GM21723 (cell line): Measurements from ENCODE around the gene ANKS1B.
"Not testable (repeated sequence)": the region's sequence is repeated elsewhere in the genome, so short reads cannot be mapped to it uniquely, and the experiment has no call there.

ENCODE experiments used
- ATAC-seq: cut with Tn5 transposase; IDR thresholded peaks from one replicate; pipeline ENCODE4 v1.9.1; 2021; ENCODE audit warnings: mild to moderate bottlenecking, moderate library complexity; ENCODE audit not compliant: unreplicated experiment

Gene ANKS1B

DNA sequence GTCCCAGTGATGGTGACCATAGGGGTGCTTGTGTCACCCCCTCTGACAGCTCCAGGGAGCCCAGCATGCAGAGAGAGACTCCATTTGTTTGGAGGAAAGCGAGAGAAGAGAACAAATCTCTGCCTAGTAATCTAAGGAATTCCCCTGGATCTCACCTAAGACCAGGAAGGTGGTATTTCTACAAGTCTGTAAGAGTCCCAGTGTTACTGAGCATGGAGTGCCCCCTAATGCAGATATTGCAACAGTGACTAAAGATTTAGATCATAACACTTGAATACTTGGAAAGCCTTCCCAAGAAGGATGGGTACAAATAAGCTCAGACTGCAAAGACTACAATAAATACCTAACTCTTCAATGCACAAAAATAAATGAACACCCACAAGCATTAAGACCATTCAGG, 697.6 kb downstream of the ANKS1B start:
- no peak for ATAC-seq

DNA sequence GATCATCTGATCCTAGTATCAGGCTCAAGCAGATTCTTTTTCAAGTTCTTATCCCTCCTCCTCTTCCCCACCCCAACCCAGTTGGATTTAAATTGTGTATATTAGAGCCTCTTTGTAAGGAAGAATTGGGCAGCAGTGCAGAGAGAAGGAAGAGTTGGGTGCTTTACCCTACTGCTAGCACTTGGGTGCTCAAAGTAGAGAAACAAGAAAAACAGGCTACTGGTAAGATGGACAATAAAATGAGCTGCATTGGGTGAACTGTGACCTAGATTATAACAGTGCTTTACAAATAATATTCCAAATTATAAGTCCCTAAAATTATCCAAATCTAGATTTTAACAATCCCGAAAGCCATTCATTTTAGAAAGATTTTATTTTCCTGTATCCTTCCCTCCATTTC, 700.6 kb downstream of the ANKS1B start:
- ATAC-seq, result no peak

DNA sequence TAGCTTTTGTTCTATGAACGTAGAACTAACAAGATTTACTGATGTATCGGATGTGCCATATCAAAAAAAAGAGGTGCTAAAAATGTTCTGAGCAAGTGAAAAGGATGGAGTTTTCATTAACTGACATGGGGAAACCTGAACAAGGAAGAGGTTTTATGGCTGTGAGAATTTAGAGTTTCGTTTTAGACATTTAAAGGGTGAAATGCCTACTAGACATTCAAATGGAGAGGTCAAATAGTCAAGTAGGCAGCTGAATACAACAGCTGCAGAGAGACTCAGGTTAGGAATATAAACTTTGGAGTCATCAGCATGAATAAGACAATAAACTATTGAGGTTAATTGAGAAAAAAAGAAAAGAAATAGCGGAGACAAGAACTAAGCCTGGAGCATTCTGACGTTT, 702.1 kb downstream of the ANKS1B start:
- ATAC-seq, result no peak

DNA sequence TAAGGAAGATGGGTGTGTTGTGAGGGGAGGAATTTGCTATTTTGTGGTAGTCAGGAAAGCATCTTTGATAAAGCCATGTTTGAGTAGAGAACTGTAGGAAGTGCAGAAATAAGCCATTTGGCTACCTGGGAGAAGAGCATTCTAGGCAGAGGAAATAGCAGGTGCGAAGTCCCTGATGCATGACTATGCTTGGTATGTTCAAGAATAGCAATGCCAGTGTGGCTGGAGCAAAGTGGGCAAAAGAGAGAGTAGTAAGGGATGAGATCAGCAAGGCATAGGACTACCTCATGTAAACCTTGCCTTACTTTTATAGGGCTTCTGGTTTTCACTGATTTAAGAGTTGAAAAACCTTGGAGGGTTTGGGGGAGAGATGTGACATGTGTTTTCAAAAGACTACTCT, 702.6 kb downstream of the ANKS1B start:
- no peak for ATAC-seq

DNA sequence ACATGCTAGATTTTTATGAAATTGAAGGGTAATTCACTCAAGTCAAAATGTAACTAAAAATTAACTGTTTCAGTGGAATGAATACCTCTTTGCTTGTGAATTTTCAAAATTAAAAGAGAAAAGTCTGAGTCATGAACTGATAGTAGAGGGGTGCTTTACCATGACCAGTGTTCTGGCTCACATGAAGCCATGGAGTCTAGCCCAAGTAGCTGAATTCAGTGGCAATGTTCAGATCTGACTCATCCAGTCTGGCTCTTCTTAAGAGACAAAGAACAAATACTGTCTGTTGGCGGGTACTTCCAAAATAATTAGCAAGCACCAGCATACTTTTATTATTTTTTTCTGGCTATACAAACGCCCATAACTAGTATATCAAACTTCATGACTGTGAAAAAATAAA, 703.5 kb downstream of the ANKS1B start:
- ATAC-seq, result no peak

DNA sequence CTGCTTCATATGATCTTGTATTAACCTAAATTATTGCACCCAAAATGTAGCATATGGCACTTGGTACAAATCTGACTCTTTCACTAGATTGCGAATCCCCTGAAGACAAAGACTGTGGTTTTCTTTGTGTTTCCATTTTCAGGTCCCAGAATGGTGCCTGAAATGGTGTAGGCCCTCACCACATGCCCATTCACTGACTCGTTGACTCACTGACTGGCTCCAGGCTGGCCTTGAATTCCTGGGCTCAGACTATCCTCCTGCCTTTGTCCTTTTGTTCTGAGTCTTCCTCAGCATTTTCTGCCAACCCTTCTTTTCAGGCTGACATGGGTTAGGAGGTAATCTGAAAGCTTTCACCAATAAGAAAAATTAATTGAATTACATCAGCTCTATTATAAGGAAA, 705.8 kb downstream of the ANKS1B start:
- ATAC-seq, result no peak

DNA sequence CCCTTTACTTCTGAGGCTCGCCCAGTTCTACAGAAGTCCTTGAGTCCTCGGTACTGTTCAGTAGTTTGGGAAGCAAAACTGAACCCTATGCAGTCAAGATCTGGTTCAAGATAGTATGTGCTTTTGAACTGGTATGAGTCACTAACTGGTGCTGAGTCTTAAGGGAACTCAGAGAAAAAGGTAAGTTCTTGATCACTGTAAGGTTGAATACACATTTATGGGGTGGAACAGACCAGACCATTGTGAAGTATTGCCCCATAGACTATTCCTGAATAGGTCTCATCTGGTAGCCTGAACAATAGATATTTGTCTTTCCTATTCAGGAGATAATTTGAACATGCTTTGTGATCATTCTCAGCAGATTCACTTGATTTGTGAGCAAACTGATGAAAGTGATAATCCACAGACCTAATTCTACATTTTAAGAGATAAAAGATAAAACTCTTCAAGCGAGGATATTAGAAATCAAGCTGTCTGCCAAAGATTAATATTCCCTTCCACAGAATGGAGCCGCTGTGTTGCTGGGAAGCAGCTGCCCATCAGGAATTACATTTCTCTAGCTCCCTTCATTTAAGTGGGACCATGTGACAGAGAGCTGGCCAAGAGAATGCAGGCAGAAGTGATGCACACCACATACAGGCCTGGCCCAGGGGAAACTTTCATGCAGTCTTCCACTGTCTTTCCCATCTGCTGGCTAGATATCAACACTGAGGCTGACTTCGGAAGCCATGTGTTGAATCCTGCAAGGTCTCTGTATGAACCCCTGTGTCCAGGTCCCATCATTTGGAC, 707.0 kb downstream of the ANKS1B start:
- ATAC-seq, result no peak

DNA sequence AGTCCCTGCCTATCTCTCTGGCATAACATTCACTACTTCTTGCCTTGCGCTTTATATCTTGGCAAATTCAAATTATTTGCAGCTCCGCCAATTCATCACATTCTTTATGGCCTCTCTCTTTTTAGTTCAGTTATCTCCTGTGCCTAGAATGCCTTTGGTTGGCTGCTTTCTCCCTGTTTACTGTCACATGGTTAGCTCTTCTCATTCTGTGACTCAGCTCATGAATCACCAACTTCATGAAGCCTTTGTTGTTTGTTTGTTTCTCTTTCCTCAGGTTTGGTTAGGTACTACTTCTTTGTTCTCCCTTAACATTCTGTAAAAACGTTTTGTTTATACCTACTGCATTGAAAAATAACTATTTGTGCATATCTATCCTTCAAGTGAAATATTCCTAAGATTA, 713.7 kb downstream of the ANKS1B start:
- no peak for ATAC-seq

DNA sequence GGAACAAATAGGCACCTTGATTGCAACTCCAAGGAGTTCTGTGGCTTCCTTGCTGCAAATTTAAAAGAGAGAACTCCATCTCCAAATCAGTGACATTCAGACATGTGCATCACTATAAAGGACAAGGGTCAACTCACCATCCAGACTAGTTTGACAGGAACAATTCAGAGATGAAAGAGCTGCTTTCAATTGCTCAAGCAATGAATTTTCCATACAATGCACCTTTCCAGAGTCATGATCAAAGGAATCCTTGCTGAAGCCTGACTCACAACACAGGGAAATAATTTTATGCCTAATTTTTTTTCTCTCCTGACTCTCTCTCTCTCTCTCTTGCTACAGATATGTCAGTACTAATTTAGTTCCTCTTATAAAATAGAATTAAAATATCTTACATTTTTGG, 717.7 kb downstream of the ANKS1B start:
- ATAC-seq, result no peak

DNA sequence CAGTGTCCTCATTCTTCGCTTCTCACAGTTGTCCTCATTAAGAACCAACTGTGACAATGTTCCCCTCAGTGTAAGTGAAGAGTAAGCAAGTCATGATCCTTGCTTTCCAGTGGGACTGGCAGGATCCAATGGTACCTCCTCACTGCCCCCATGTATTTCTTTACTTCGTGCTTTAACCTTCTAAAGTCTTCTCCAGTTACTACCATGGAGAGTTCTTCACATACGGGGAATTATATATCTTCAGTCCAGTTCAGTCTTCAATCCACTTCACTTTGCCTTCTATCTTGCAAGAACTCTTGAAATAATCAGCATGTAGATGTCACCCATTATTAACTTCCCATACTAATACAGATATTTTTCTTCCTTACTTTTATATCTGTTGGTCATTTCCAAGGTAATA, 719.1 kb downstream of the ANKS1B start:
- no peak for ATAC-seq

DNA sequence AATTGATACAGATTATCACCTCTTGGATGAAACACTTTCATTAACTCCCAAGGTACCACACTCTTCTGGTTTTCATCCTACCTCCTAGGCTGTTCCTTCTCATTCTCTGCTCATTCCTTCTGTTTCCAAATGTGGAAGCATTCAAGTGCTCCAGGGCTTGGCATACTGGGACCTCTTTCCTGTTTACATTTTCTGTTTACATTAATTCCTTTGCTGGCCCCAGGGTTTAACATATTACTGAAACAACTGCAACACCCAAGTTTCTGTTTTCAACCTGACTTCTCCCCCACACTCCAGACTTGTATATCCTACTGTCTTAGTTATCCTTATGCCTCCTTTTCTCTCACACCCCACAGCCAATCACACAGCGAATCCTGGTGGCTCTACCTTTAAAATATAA, 723.5 kb downstream of the ANKS1B start:
- no peak for ATAC-seq

DNA sequence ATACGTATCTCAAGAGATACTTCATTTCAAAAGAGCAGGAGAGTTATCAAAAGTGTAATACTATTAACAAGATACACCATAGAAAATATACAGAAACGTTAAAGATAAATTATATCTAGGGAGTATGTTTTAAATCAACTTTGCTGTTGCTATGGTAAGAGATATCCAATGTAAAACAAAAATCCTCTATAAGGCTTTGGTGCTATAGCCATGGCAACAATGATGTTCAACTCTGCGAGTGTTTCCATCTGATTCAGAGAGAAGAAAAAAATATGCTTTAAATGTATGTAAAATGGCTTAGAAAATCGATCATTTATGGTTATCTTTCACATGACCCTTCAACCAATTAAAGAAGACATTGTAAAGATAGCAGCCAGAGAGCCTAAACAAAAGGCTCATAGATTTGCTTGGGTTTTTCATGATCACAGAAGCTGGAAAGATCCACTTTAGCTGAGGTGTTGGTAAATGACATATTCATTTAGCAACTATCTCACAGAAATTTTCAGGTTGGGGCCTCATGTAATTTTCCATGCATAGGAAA, 724.2 kb downstream of the ANKS1B start:
- ATAC-seq, result no peak

DNA sequence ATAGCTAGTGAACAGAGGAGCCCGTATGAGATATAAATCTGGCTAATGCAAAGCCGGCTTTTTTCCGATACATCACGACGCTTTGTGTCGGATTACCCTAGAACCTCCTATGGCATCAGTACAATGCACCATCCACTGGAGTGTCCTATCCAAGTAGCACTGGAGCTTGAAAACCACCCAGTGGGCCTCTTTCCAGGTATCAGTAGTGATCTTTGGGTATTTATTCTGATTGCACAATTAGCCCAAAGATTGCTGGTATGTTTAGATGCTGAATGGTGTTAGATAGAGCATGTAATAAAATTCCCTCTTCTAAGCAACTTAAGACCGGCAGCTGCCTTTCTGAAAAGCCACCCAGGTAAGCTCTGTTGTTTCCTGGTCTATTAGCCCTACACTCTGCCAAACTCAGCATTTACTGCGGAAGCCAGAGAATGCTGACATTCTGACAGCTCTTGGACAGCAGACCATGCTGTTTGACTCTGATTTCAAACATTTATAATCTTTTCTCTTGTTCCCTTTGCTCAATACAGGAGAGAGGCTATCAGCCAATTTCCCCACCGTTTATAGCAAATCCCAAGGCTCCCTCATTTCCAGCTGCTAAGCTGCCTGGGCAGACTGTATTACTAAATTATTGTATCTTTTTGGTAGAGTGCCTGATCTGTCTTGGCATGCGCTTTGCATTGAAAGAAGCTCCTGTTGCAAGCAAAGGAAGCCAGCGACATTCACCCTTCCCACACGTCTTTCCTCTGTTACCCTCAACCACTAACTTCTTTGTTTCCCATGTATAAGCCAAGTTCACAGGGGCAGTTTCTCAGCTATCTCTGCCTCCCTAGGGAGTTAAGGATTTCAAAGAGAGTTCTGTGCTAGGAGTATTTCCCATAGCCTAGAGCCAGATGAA, 725.4 kb downstream of the ANKS1B start:
- ATAC-seq, result no peak

DNA sequence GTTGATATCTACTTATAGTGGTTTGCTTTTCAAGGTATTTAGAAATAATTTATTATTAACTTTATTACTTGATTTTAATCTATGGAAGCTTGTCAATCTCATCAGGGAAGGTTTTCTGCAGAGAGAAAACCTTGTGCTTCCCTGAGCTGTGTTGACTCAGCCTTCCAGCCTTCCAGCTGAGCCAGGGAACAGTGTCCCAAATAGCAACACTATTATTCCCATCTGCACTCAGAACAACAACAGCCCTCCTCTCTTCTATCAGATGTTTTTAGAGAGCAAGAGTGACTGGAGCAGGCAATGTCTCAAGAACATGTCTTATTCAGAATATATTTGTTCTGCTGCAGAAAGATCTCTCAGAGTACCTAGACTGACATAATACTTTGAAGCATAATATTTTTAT, 727.1 kb downstream of the ANKS1B start:
- no peak for ATAC-seq

DNA sequence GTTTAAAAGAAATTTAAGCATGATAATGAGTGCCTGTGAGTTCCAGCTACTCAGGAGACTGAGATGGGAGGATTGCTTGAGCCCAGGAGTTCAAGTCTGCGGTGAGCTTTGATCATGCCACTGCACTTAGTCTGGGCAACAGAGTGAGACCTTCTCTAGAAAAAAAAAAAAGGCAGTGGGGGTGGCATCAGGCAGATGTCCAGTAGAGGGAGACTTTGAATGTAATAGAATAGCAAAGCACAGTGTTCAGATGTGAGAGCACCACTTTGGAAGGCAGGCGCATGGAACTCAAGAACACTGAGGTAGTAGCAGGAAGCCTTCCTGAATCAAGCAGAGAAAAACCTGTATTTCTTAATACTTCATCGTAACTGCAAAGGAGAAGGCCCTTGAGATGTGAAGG, 731.7 kb downstream of the ANKS1B start:
- no peak for ATAC-seq

DNA sequence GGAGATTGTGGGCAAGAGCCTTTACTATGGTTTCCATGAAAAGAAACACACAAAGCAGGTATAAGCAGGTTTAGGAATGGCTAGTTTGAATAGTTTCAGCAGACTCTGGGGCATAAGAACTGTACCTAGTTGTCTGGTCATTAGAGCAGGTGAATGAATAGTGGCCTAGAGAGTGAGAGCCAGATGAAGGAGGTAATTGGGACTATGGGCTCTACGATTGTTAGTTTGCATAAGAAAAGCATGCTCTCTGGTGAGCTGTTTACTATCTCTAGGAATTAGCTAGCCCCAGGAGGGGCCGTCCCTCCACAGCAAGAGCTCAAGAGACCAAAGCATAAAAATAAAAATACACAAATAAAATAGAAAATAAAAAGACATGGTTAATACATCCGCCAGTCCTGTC, 734.6 kb downstream of the ANKS1B start:
- ATAC-seq, result no peak

DNA sequence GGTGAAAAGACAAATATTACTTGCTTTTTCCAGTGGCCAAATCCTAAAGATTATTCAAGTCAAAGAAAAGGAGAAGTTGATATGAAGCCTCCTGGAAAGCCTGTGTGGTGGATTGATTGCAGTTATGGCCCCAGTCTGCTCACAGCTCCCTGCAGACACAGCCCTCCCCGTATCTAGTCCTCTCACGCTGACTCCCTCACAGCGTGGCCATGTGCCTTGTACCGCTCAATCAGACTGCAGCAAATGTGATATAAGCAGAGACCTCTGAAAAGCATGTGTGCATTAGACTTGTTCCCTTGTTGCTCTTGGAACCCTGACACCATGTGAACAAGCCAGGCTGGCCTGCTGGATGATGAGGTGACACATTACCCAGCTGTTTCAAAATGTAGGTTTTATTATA, 735.2 kb downstream of the ANKS1B start:
- no peak for ATAC-seq

DNA sequence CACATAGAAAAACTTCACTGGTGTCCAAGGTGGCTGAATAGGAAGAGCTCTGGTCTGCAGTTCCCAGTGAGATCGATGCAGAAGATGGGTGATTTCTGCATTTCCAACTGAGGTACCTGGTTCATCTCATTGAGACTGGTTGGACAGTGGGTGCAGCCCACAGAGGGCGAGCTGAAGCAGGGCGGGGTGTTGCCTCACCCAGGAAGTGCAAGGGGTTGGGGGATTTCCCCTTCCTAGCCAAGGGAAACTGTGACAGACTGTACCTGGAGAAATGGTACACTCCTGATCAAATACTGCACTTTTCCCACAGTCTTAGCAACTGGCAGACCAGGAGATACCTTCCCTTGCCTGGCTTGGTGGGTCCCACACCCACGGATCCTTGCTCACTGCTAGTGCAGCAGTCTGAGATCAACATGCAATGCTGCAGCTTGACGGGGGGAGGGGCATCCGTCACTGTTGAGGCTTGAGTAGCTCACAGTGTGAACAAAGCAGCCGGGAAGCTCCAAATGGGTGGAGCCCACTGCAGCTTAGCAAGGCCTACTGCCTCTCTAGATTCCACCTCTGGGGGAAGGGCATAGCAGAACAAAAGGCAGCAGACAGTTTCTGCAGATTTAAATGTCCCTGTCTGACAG, 746.7 kb downstream of the ANKS1B start:
- not testable (repeated sequence) for ATAC-seq

DNA sequence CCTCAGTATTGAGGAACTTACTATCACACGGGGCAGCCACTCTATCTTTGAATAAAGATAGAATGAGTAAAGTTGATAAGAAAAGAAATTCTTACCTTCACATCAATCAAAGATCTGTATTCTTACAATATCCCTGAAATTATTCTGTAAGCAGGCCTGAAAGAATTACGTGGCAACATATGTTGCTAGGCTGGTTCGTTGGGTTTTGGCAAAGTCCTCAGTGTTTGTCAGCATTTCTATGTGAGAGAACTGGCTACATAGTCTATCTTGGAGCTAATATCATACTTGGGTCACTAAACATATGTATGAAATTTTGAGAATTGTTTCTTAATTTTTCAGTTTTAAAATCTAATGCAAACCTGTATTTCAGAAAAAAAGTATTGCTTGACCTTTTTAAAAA, 749.4 kb downstream of the ANKS1B start:
- ATAC-seq, result no peak

DNA sequence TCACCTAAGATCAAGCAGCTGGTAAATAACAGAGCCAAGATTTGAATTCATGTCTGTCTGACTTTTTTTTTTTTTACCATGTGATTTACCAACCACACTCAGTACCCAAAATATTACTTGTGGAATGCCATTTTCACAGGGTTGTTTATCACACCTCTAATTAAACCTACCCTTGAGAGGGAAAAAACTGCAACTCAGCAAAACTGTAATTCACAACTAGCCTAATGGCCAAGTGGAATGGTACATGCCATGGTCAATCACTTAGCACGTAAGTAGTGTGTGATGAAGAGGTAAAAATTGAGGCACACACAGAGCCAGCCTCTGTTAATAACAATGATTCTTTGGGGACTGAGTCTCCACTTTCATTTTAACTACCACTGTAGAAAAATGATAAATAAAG, 750.0 kb downstream of the ANKS1B start:
- ATAC-seq, result no peak

DNA sequence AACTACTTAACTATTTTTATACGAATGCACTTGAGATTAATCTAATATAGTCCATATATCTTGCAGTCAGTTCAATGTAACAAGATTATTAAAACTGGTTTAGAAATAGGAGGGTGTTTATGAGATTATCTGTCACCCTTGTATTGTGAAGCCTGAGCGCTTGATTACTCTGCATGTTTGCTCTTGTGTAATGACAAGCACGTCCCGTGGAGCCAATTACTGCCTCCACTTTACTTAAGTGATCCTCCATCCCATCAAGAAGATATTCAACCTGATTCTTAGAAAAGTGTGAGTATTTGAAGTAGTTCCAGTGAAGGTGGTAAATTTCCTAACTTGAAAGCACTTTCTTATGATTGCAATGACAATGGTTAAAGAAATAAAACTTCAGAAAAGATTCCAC, 752.4 kb downstream of the ANKS1B start:
- no peak for ATAC-seq

DNA sequence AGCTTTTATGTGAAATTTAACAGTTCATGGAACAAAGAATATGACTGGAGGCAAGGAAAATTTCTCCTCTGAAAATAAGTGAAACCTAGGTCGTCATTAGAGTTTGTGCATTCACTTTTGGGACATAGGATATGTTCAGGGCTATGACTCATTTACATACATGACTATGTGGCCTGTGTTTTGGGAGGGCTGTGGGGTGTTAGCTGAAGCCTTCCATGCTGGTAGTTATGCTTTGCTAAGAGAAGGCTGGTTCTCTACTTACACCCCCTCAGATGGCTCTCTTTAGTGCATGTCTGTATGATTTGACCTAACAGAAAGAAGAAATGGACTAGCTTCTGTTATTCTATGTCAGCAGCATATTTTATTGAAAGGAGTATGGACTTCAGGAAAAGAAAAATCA, 753.7 kb downstream of the ANKS1B start:
- no peak for ATAC-seq
